GM19193 (cell line): Measurements from ENCODE around the gene ZNF420.

Experiments used
- POLR2A ChIP-seq: IDR thresholded peaks from 4 replicates; pipeline ENCODE4 v1.6.1; 2011; ENCODE audit not compliant: insufficient read depth, insufficient read length; ENCODE audit errors: extremely low read depth

ZNF420 gene

DNA sequence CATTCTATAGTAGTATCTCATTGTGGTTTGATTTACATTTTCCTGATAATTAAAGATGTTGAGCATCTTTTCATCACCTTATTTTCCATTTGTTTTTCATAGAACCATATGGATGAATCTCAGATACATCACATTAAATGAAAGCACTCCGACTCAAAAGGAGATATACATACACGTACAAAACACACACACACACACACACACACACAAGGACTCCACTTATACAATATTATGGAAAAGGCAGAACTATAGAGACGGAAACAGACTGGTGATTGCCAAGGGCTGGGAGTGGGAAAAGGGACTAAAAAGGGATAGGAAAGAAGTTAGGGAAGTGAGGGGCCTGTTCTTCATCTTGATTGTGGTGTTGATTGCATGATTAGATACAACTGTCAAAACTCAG lies 70.0 kb downstream of the ZNF420 start:
- TF ChIP-seq POLR2A = no peak

- TF ChIP-seq POLR2A = no peak
Measured at GRCh38 chr19:37160153-37160552, 81.9 kb downstream of the ZNF420 start.

DNA sequence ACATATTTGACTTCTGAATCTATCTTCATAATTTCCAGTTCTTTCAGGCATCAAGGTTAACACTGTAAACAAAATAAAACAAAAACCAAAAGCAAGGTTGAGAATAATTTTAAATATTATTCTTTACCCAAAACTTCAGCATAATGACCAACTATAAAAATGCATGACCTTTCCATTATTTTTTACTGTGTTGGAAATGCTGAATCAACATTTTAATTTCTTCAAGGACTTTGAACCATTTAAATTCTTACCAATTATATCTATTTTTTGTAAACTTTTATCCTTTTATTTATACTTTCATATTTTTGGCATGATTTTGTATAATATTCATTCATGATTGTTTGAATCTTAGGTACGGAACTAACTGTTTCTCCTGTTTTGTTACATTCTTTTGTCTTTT lies 87.4 kb downstream of the ZNF420 start:
- no peak for TF ChIP-seq POLR2A

GRCh38 chr19:37172368-37173366 lies 94.4 kb downstream of the ZNF420 start, which contains the start of gene ZNF585A:
ZNF585A (minus strand) TSS chr19:37172695; CDS start chr19:37169910, 2,785 bp downstream.
- TF ChIP-seq POLR2A = peak; percentile 59
